Spleen (tissue), 11 donors: Measurements from ENCODE around the gene GMDS. TPM values are rescaled to one million over a fixed set of nuclear protein-coding genes. Genes with fewer than 3 reads are reported as not detected.

Experiments
- DNase-seq: peaks from one replicate; pipeline ENCODE4 v3.0.0-alpha.2; 2020
- H3K27ac ChIP-seq, 8 donors: fragments of 200-600 bp; sonication (generic) in 7 of 8; 1 replicate in 4 of 8; 2 replicates in 4 of 8; pipeline versions ENCODE4 v1.5.0 to v1.8.0; 2016 to 2021; ENCODE audit warnings: inconsistent platforms in 4 of 8, mild to moderate bottlenecking in 4 of 8, moderate library complexity in 1 of 8
- H3K27me3 ChIP-seq, 7 donors: fragments of 200-600 bp; sonication (generic) in 6 of 7; replicated peaks in 1 of 7; 1 replicate in 4 of 7; 2 replicates in 3 of 7; pipeline versions ENCODE4 v1.5.0 to v1.8.0; 2016 to 2021; ENCODE audit warnings: inconsistent platforms in 3 of 7, mild to moderate bottlenecking in 1 of 7
- H3K36me3 ChIP-seq, 6 donors: fragments of 200-600 bp; sonication (generic) in 5 of 6; 1 replicate in 4 of 6; 2 replicates in 2 of 6; pipeline versions ENCODE4 v1.5.0 to v1.8.0; 2016 to 2021; ENCODE audit warnings: inconsistent platforms in 2 of 6
- H3K4me1 ChIP-seq, 6 donors: fragments of 200-600 bp; sonication (generic) in 5 of 6; 1 replicate in 3 of 6; 2 replicates in 3 of 6; pipeline versions ENCODE4 v1.5.0 to v1.8.0; 2016 to 2021; ENCODE audit warnings: inconsistent platforms in 3 of 6
- H3K4me3 ChIP-seq, 8 donors: fragments of 200-600 bp; sonication (generic) in 7 of 8; 1 replicate in 4 of 8; 2 replicates in 4 of 8; pipeline versions ENCODE4 v1.5.0 to v1.8.0; 2016 to 2021; ENCODE audit warnings: inconsistent platforms in 4 of 8, mild to moderate bottlenecking in 4 of 8, moderate library complexity in 2 of 8
- H3K9me3 ChIP-seq, 8 donors: fragments of 200-600 bp; sonication (generic) in 7 of 8; 1 replicate in 4 of 8; 2 replicates in 4 of 8; pipeline versions ENCODE4 v1.5.0 to v1.8.0; 2016 to 2021; ENCODE audit warnings: inconsistent platforms in 4 of 8
- CTCF ChIP-seq, 11 experiments: fragments of 200-600 bp in 7 of 11; fragments of 450-650 bp in 4 of 11; sonication (generic) in 4 of 11; IDR thresholded peaks in 8 of 11; conservative IDR thresholded peaks in 3 of 11; 1 replicate in 7 of 11; 2 replicates in 4 of 11; pipeline versions ENCODE4 v1.4.0 to v1.8.0; 2016 to 2021; ENCODE audit warnings: antibody characterized with exemption in 11 of 11, inconsistent platforms in 4 of 11, mild to moderate bottlenecking in 1 of 11
- POLR2A ChIP-seq, 3 donors: fragments of 450-650 bp; IDR thresholded peaks; one replicate each; pipeline ENCODE4 v1.5.1; 2017; ENCODE audit warnings: antibody characterized with exemption in 3 of 3, mild to moderate bottlenecking in 1 of 3
- POLR2AphosphoS5 ChIP-seq, 3 donors: sonication (generic); formaldehyde crosslinking; IDR thresholded peaks; one replicate each; pipeline ENCODE4 v1.5.1; 2017; ENCODE audit warnings: antibody characterized with exemption in 3 of 3
- WGBS, 5 donors: extraction: QIAGEN DNeasy Blood & Tissue Kit in 3 of 5; methylation state at CpG; one replicate each; pipeline versions ENCODE4 v1.1.5 to v1.1.7; 2013 to 2018; 5-methylcytosine and 5-hydroxymethylcytosine counted together
- intact Hi-C: fragments of 100-400 bp; cut with DNase I; formaldehyde crosslinking; loops from one replicate; pipeline ENCODE4 v1.15.0; 2023; ENCODE audit warnings: low total_unique reads
- polyA plus RNA-seq, 3 donors: library from polyadenylated mRNA; stranded (reverse); fragments of 200-250 nt; gene quantifications; one replicate each; pipeline ENCODE4 v1.2.1, GENCODE V29; 2013
- total RNA-seq, 7 donors: library from RNA; depleted of rRNA in 3 of 7; stranded (reverse); fragments of >200 nt in 3 of 7; fragmentation: NEBNext Ultra II Directional in 4 of 7; extraction: Animal tissue kit (Norgen Biotek cat#: 25700) in 4 of 7; gene quantifications; one replicate each; pipeline versions ENCODE4 v1.1.0 to v1.2.1, GENCODE V29; 2016 to 2021
- donor health status: healthy with polysubstance abuse.
- donor health status: DM: no; HTN: no; CAD: no; lungs with moderate emphysema.
- donor health status: DM: no; HTN: no; CAD: no.
- donor health status: Bipolar disorder and iron deficiency.
- donor health status: healthy.
- donor health status: DM: no; HTN: no; CAD: no.
- donor health status: DM: yes; HTN: yes; CAD: no.

GMDS gene
- total and polyA plus RNA-seq, 10 donors = 9.1 to 30.8 (median 17.7) TPM

- Histone ChIP-seq H3K4me3 (no peak overlapping the region), H3K27me3 (no peaks in the 10 kb centered on the region), H3K9me3 (no peaks in the 10 kb centered on the region), H3K27ac (no peak overlapping the region), H3K4me1 (no peaks in the 10 kb centered on the region), H3K36me3 (peaks cover 0 to 6% (median 0%) of the 10 kb centered on the region in 6 donors)
- no peak for TF ChIP-seq POLR2AphosphoS5 (IDR thresholded peaks at IDR 0.05)
- no peak for TF ChIP-seq CTCF (IDR thresholded peaks at IDR 0.05 in 8 of 11, conservative IDR thresholded peaks at IDR 0.05 in 3 of 11)
- no peak for TF ChIP-seq POLR2A (IDR thresholded peaks at IDR 0.05)
- 43 to 63% (median 51%) methylated on average over 4 of the region's 4 CpGs for WGBS, 5 donors
- DNase-seq = no peak
- intact Hi-C loops = no loop called here
Measured at GRCh38 chr6:1911474-1911873, 333.9 kb downstream of the GMDS start.

DNA sequence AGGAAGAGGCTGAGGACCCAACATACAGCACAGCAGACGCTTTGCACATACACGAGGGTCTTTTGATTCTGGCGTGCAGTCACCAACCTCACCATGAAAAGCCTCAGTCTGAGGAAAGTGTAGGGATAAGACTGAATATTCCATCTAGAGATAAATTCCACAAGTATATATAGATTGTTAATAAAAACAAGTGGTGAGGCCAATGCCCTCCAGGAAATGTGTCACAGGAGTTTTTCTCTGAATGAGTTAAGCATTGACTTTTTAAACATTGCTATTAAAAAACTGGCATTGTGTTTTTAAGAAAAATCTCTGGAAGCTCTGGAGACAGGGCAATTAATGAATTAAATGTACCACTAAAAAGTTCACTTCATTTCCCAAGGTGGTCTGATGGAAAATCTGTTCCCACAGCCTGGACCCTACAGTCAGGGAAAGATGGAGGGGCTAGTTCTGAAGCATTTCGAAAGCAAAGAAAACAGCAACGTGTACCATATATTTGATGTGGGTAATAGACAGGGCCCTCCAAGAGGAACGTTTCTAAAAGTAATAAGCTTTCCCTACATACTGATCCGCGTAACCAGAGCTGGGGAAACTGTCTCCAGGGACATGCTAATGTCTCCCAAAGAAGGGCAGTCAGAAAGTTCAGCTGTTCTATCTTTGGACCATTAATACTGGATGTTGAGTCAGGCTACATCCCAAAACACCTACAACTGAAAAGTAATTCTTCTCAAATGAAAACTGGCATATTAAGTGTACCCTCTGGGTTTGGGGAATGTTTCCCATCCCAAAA, 334.6 kb downstream of the GMDS start:
- DNase-seq = no peak
- no peak for TF ChIP-seq POLR2A (IDR thresholded peaks at IDR 0.05)
- TF ChIP-seq CTCF (IDR thresholded peaks at IDR 0.05 in 8 of 11, conservative IDR thresholded peaks at IDR 0.05 in 3 of 11) = no peak
- no peak for TF ChIP-seq POLR2AphosphoS5 (IDR thresholded peaks at IDR 0.05)
- intact Hi-C loops = no loop called here
- Histone ChIP-seq H3K27me3 (no peaks in the 10 kb centered on the region), H3K36me3 (peaks cover 0 to 6% (median 0%) of the 10 kb centered on the region in 6 donors), H3K9me3 (no peaks in the 10 kb centered on the region), H3K27ac (no peak overlapping the region), H3K4me3 (no peak overlapping the region), H3K4me1 (no peaks in the 10 kb centered on the region)
- WGBS, 5 donors = 81 to 92% (median 88%) methylated on average over 8 of the region's 8 CpGs

- no peaks in the 10 kb centered on the region for H3K4me1 ChIP-seq
- intact Hi-C loops = no loop called here
- no peak overlapping the region for H3K4me3 ChIP-seq
- 88 to 95% (median 94%) methylated on average over 7 of the region's 7 CpGs for WGBS, 5 donors
- no peak overlapping the region for H3K27ac ChIP-seq
- no peaks in the 10 kb centered on the region for H3K9me3 ChIP-seq
- DNase-seq = no peak
- TF ChIP-seq CTCF (IDR thresholded peaks at IDR 0.05 in 8 of 11, conservative IDR thresholded peaks at IDR 0.05 in 3 of 11) (no peak), POLR2AphosphoS5 (IDR thresholded peaks at IDR 0.05) (no peak), POLR2A (IDR thresholded peaks at IDR 0.05) (no peak)
- no peaks in the 10 kb centered on the region for H3K27me3 ChIP-seq
- peaks cover 0 to 6% (median 0%) of the 10 kb centered on the region in 6 donors for H3K36me3 ChIP-seq
Measured at GRCh38 chr6:1908784-1909183, 336.6 kb downstream of the GMDS start.

GRCh38 chr6:1906609-1907008, 338.8 kb downstream of the GMDS start:
- no peak overlapping the region for H3K27ac ChIP-seq
- no peaks in the 10 kb centered on the region for H3K9me3 ChIP-seq
- peaks cover 0 to 6% (median 0%) of the 10 kb centered on the region in 6 donors for H3K36me3 ChIP-seq
- TF ChIP-seq CTCF (IDR thresholded peaks at IDR 0.05 in 8 of 11, conservative IDR thresholded peaks at IDR 0.05 in 3 of 11) = no peak
- no peak for TF ChIP-seq POLR2A (IDR thresholded peaks at IDR 0.05)
- TF ChIP-seq POLR2AphosphoS5 (IDR thresholded peaks at IDR 0.05) = no peak
- no peak overlapping the region for H3K4me3 ChIP-seq
- intact Hi-C loops = no loop called here
- no peaks in the 10 kb centered on the region for H3K27me3 ChIP-seq
- 85 to 93% (median 92%) methylated on average over 6 of the region's 6 CpGs for WGBS, 5 donors
- no peak for DNase-seq
- no peaks in the 10 kb centered on the region for H3K4me1 ChIP-seq
